D721Med (cell line): ENCODE data around the gene TOMM40L.

Experiments
- DNase-seq: peaks from one replicate; pipeline ENCODE4 v3.0.0; 2011; ENCODE audit warnings: low spot score; ENCODE audit not compliant: insufficient read length
- FAIRE-seq: peaks from 2 replicates; lab custom pipeline; 2011; peaks lifted over from hg19 to GRCh38; lab: Jason Lieb, UNC
- TF ChIP-seq, protein P1 (sequence below): IDR thresholded peaks from 2 replicates; pipeline ENCODE4 v1.5.1; 2012; ENCODE audit warnings: mild to moderate bottlenecking, control low read depth; ENCODE audit not compliant: insufficient read depth; ENCODE audit errors: missing control alignments

TOMM40L gene

GRCh38 chr1:161259345-161259702 is 33.5 kb downstream of the TOMM40L start:
- DNase-seq, result no peak
- TF ChIP-seq, protein P1, sequence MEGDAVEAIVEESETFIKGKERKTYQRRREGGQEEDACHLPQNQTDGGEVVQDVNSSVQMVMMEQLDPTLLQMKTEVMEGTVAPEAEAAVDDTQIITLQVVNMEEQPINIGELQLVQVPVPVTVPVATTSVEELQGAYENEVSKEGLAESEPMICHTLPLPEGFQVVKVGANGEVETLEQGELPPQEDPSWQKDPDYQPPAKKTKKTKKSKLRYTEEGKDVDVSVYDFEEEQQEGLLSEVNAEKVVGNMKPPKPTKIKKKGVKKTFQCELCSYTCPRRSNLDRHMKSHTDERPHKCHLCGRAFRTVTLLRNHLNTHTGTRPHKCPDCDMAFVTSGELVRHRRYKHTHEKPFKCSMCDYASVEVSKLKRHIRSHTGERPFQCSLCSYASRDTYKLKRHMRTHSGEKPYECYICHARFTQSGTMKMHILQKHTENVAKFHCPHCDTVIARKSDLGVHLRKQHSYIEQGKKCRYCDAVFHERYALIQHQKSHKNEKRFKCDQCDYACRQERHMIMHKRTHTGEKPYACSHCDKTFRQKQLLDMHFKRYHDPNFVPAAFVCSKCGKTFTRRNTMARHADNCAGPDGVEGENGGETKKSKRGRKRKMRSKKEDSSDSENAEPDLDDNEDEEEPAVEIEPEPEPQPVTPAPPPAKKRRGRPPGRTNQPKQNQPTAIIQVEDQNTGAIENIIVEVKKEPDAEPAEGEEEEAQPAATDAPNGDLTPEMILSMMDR, result no peak
- FAIRE-seq, result no peak

- DNase-seq (no peak), FAIRE-seq (no peak)
- TF ChIP-seq, protein P1, result no peak
Observed at GRCh38 chr1:161259765-161260164, 33.9 kb downstream of the TOMM40L start.

GRCh38 chr1:161260376-161261260 is 34.8 kb downstream of the TOMM40L start:
- DNase-seq (no peak), FAIRE-seq (no peak)
- TF ChIP-seq, protein P1, result no peak

- TF ChIP-seq, protein P1, result no peak
- FAIRE-seq (no peak), DNase-seq (no peak)
Observed at GRCh38 chr1:161261261-161262235, 35.7 kb downstream of the TOMM40L start.

- DNase-seq (no peak), FAIRE-seq (no peak)
- TF ChIP-seq, protein P1, result no peak
Observed at GRCh38 chr1:161265305-161265704, 39.4 kb downstream of the TOMM40L start.

DNA sequence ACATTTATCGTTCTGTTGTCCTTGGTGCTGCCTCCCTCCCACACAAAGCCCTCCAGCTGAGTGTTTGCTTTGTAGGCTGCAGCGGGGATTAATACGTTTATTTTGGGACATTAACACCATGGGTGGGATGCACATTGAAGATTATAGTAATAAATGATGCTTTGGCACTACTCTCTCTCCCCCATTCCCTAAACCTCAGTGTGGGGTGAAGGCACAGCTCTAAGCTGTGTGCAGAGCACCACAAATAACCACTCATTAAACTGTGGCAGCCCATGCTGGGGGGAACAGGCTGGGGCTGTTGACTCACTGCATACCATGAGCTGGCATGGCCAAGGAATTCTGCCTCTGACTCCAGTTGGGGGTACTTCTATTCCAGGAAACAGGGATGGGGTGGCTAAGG is 40.3 kb downstream of the TOMM40L start:
- TF ChIP-seq, protein P1, result no peak
- no peak for FAIRE-seq
- DNase-seq, result no peak
